ENCODE measurements around the gene TSPAN15. TPM values are rescaled to one million over a fixed set of nuclear protein-coding genes. Genes with fewer than 3 reads are reported as not detected.

TSPAN15 gene
- total and polyA plus RNA-seq, 2 experiments from 2014 or later, result 6.6 to 10.1 TPM

DNA sequence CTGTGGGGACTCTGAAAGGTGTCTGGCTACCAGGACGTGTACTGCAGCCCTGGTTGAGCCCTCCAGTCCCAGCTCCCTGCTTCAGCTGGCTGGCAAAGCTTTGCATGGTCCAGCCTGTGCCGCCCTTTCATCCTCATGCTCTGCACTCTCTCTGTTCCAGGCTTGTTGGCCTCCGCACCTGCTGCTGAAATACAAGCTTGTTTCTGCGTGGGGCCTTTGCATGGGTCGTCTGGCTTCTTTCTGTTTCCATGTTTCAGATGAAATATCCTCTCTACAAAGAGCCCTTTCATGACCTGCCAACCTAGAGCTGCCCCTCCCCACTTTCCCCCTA, 45.9 kb downstream of the TSPAN15 start:
- Mint-ChIP-seq H3K27ac (no peak overlapping the region), H3K36me3 (ENCODE audit: low read depth) (no peaks in the 10 kb centered on the region; the same call in 2 of the 3 replicates), H3K9me3 (no peaks in the 10 kb centered on the region), H3K4me3 (no peak overlapping the region), H3K4me1 (peaks cover 13% of the 10 kb centered on the region), H3K27me3 (ENCODE audit: insufficient read depth, low read depth, poor library complexity) (peaks cover 3% of the 10 kb centered on the region)
- H3K4me3 ChIP-seq, result no peak overlapping the region
- no peak for ATAC-seq
- H3K9me2 ChIP-seq (ENCODE audit: insufficient read depth), result no peaks in the 10 kb centered on the region
- no peaks in the 10 kb centered on the region for H3F3A ChIP-seq (replicated peaks; ENCODE audit: low read depth)
- H3K36me3 ChIP-seq (ENCODE audit: insufficient read depth), result no peaks in the 10 kb centered on the region
- H4K20me1 ChIP-seq (replicated peaks; ENCODE audit: insufficient read depth), result no peaks in the 10 kb centered on the region
- TF ChIP-seq JUNB (IDR thresholded peaks at IDR 0.05; ENCODE audit: unreplicated experiment) (no peak), ZNF114 (CRISPR knock-in tag; IDR thresholded peaks at IDR 0.05) (no peak), CREB1 (CRISPR knock-in tag; IDR thresholded peaks at IDR 0.05; ENCODE audit: low read depth) (no peak), NANOG (IDR thresholded peaks at IDR 0.05; ENCODE audit: borderline replicate concordance) (no peak), EZH2phosphoT487 (IDR thresholded peaks at IDR 0.05; ENCODE audit: unreplicated experiment) (no peak), POLR2AphosphoS5 (IDR thresholded peaks at IDR 0.05; ENCODE audit: low read depth) (no peak), EZH2 (IDR thresholded peaks at IDR 0.05; ENCODE audit: low read depth, unreplicated experiment) (no peak), STAT1 (IDR thresholded peaks at IDR 0.05; ENCODE audit: unreplicated experiment) (no peak), ZNF331 (CRISPR knock-in tag; IDR thresholded peaks at IDR 0.05; ENCODE audit: low read depth) (no peak)
- TF ChIP-seq, protein P1, sequence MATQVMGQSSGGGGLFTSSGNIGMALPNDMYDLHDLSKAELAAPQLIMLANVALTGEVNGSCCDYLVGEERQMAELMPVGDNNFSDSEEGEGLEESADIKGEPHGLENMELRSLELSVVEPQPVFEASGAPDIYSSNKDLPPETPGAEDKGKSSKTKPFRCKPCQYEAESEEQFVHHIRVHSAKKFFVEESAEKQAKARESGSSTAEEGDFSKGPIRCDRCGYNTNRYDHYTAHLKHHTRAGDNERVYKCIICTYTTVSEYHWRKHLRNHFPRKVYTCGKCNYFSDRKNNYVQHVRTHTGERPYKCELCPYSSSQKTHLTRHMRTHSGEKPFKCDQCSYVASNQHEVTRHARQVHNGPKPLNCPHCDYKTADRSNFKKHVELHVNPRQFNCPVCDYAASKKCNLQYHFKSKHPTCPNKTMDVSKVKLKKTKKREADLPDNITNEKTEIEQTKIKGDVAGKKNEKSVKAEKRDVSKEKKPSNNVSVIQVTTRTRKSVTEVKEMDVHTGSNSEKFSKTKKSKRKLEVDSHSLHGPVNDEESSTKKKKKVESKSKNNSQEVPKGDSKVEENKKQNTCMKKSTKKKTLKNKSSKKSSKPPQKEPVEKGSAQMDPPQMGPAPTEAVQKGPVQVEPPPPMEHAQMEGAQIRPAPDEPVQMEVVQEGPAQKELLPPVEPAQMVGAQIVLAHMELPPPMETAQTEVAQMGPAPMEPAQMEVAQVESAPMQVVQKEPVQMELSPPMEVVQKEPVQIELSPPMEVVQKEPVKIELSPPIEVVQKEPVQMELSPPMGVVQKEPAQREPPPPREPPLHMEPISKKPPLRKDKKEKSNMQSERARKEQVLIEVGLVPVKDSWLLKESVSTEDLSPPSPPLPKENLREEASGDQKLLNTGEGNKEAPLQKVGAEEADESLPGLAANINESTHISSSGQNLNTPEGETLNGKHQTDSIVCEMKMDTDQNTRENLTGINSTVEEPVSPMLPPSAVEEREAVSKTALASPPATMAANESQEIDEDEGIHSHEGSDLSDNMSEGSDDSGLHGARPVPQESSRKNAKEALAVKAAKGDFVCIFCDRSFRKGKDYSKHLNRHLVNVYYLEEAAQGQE (IDR thresholded peaks at IDR 0.05; ENCODE audit: unreplicated experiment), result no peak
- TF ChIP-seq, protein P2, sequence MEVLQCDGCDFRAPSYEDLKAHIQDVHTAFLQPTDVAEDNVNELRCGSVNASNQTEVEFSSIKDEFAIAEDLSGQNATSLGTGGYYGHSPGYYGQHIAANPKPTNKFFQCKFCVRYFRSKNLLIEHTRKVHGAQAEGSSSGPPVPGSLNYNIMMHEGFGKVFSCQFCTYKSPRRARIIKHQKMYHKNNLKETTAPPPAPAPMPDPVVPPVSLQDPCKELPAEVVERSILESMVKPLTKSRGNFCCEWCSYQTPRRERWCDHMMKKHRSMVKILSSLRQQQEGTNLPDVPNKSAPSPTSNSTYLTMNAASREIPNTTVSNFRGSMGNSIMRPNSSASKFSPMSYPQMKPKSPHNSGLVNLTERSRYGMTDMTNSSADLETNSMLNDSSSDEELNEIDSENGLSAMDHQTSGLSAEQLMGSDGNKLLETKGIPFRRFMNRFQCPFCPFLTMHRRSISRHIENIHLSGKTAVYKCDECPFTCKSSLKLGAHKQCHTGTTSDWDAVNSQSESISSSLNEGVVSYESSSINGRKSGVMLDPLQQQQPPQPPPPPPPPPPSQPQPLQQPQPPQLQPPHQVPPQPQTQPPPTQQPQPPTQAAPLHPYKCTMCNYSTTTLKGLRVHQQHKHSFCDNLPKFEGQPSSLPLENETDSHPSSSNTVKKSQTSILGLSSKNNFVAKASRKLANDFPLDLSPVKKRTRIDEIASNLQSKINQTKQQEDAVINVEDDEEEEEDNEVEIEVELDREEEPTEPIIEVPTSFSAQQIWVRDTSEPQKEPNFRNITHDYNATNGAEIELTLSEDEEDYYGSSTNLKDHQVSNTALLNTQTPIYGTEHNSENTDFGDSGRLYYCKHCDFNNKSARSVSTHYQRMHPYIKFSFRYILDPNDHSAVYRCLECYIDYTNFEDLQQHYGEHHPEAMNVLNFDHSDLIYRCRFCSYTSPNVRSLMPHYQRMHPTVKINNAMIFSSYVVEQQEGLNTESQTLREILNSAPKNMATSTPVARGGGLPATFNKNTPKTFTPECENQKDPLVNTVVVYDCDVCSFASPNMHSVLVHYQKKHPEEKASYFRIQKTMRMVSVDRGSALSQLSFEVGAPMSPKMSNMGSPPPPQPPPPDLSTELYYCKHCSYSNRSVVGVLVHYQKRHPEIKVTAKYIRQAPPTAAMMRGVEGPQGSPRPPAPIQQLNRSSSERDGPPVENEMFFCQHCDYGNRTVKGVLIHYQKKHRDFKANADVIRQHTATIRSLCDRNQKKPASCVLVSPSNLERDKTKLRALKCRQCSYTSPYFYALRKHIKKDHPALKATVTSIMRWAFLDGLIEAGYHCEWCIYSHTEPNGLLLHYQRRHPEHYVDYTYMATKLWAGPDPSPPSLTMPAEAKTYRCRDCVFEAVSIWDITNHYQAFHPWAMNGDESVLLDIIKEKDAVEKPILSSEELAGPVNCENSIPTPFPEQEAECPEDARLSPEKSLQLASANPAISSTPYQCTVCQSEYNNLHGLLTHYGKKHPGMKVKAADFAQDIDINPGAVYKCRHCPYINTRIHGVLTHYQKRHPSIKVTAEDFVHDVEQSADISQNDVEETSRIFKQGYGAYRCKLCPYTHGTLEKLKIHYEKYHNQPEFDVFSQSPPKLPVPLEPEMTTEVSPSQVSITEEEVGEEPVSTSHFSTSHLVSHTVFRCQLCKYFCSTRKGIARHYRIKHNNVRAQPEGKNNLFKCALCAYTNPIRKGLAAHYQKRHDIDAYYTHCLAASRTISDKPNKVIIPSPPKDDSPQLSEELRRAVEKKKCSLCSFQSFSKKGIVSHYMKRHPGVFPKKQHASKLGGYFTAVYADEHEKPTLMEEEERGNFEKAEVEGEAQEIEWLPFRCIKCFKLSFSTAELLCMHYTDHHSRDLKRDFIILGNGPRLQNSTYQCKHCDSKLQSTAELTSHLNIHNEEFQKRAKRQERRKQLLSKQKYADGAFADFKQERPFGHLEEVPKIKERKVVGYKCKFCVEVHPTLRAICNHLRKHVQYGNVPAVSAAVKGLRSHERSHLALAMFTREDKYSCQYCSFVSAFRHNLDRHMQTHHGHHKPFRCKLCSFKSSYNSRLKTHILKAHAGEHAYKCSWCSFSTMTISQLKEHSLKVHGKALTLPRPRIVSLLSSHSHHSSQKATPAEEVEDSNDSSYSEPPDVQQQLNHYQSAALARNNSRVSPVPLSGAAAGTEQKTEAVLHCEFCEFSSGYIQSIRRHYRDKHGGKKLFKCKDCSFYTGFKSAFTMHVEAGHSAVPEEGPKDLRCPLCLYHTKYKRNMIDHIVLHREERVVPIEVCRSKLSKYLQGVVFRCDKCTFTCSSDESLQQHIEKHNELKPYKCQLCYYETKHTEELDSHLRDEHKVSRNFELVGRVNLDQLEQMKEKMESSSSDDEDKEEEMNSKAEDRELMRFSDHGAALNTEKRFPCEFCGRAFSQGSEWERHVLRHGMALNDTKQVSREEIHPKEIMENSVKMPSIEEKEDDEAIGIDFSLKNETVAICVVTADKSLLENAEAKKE (CRISPR knock-in tag; IDR thresholded peaks at IDR 0.05), result no peak
- TF ChIP-seq, protein P3, sequence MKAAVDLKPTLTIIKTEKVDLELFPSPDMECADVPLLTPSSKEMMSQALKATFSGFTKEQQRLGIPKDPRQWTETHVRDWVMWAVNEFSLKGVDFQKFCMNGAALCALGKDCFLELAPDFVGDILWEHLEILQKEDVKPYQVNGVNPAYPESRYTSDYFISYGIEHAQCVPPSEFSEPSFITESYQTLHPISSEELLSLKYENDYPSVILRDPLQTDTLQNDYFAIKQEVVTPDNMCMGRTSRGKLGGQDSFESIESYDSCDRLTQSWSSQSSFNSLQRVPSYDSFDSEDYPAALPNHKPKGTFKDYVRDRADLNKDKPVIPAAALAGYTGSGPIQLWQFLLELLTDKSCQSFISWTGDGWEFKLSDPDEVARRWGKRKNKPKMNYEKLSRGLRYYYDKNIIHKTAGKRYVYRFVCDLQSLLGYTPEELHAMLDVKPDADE (IDR thresholded peaks at IDR 0.05), result no peak
- TF ChIP-seq, protein P4, sequence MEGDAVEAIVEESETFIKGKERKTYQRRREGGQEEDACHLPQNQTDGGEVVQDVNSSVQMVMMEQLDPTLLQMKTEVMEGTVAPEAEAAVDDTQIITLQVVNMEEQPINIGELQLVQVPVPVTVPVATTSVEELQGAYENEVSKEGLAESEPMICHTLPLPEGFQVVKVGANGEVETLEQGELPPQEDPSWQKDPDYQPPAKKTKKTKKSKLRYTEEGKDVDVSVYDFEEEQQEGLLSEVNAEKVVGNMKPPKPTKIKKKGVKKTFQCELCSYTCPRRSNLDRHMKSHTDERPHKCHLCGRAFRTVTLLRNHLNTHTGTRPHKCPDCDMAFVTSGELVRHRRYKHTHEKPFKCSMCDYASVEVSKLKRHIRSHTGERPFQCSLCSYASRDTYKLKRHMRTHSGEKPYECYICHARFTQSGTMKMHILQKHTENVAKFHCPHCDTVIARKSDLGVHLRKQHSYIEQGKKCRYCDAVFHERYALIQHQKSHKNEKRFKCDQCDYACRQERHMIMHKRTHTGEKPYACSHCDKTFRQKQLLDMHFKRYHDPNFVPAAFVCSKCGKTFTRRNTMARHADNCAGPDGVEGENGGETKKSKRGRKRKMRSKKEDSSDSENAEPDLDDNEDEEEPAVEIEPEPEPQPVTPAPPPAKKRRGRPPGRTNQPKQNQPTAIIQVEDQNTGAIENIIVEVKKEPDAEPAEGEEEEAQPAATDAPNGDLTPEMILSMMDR (conservative IDR thresholded peaks at IDR 0.05; ENCODE audit: low read depth in 2 of 2), result no peak
- no peaks in the 10 kb centered on the region for H3K4me1 ChIP-seq (ENCODE audit: insufficient read depth)
- no peak for DNase-seq (ENCODE audit: low spot score)
- no peak overlapping the region for H2AFZ ChIP-seq
- no peaks in the 10 kb centered on the region for H3K27me3 ChIP-seq (ENCODE audit: insufficient read depth)
- H3K4me2 ChIP-seq, result no peak overlapping the region
- no peak overlapping the region for H3K27ac ChIP-seq (ENCODE audit: low read depth)
- H3K79me2 ChIP-seq (replicated peaks; ENCODE audit: insufficient read depth), result no peaks in the 10 kb centered on the region

All from GM23338 (cell line).